ENCODE measurements around the gene NDST1. TPM values are rescaled to one million over a fixed set of nuclear protein-coding genes. Genes with fewer than 3 reads are reported as not detected.

NDST1 gene
- total and polyA plus RNA-seq, 2 donors (not counting 3 experiments of a cell fraction or from before 2014, with no cell fraction given) = 38.6 to 102 TPM

DNA sequence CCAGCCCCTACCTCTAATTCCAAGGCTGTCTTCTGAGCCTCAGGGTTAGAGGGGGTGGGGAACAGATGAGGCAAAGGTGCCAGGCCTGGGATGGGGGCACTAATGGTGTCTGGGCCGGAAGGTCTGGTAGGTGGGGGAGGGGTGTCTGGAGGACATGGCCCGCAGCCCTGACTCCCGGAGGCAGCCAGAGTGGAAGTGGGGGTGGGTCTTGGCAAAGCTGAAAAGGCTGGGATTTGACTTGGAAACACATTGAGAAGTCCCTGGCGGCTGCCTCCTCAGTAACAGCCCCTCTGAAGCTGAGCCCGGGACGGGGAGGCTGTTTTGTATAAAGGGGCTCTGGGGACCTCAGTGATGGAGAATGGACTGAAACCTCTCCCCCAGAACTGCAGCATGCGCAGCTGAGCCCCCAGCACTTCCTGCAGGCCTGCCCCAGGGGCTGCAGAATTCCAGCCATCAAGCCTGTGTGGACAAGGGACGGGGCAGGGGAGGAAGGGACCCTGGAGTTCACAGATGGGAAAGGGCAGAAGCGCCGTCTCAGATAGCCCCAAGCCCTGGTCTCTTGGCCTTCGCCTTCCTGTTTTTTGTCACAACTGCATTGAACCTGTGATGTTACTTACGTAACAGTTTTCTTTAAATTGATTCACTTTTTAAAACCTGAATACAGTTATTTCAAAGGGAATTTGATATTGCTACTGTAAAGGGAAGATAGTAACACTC, 83.2 kb downstream of the NDST1 start:
- H3K9me1 ChIP-seq (replicated peaks; ENCODE audit: control insufficient read depth, extremely low read depth, insufficient read depth, low read length) = no peaks in the 10 kb centered on the region
- peak; percentile 72 for DNase-seq (ENCODE audit: low read depth, low spot score)
- no peak overlapping the region for H3K4me2 ChIP-seq (ENCODE audit: insufficient read depth, low read length)
- FAIRE-seq = no peak
- intact Hi-C loops (cut with micrococcal nuclease) (loop anchor here (1.0 to 2.0 kb wide), 2 partner anchors 30 to 50 kb away; no protein-coding TSS in a partner anchor), dilution Hi-C loops (cut with MboI; ENCODE audit: extremely low pct_ligation_motif_present, low sequenced_read_pairs) (no loop called here)
- H2AFZ ChIP-seq (ENCODE audit: low read depth, low read length) = no peak overlapping the region
- CTCF ChIA-PET = interaction anchor here (1.6 to 6.2 kb wide), 6 partner anchors 11 to 65 kb away, joined by 3 to 46 read pairs (median 8); partner anchors contain the start of gene SYNPO
- no peaks in the 10 kb centered on the region for H3K79me2 ChIP-seq (ENCODE audit: control insufficient read depth, insufficient read depth, low read length)
- no peak overlapping the region for H3K9ac ChIP-seq (replicated peaks; ENCODE audit: extremely low read depth, insufficient read depth, low read length)
- no peak overlapping the region for H3K4me3 ChIP-seq (replicated peaks in 1 of 3; ENCODE audit: insufficient read depth in 1 of 3, low read depth in 1 of 3, low read length in 3 of 3)
- H3K27me3 ChIP-seq (ENCODE audit: control insufficient read depth in 2 of 2, insufficient read depth in 2 of 2, low read length in 2 of 2) = no peaks in the 10 kb centered on the region
- POLR2A ChIA-PET = no interaction called here
- H4K20me1 ChIP-seq (replicated peaks; ENCODE audit: control insufficient read depth, extremely low read depth, insufficient read depth, low read length) = no peaks in the 10 kb centered on the region
- no peaks in the 10 kb centered on the region for H3K9me3 ChIP-seq (replicated peaks; ENCODE audit: control insufficient read depth, insufficient read depth, low read length)
- BruUV-seq (replicated peaks) = no TSS peak
- no peak overlapping the region for H3K27ac ChIP-seq (ENCODE audit: insufficient read depth, low read depth, low read length)
- H3K4me1 ChIP-seq (ENCODE audit: control insufficient read depth, extremely low read depth, insufficient read depth, low read length) = peaks cover 24% of the 10 kb centered on the region
- no peaks in the 10 kb centered on the region for H3K36me3 ChIP-seq (ENCODE audit: control insufficient read depth in 2 of 2, extremely low read depth in 1 of 2, insufficient read depth in 2 of 2, low read length in 2 of 2)
- TF ChIP-seq JUN (IDR thresholded peaks at IDR 0.05; ENCODE audit: borderline replicate concordance, insufficient read depth, insufficient read length, low read depth) (no peak), POLR2A (IDR thresholded peaks at IDR 0.05; ENCODE audit: low read depth, low read length) (no peak), MYC (IDR thresholded peaks at IDR 0.05; ENCODE audit: low read depth, low read length) (no peak), EZH2 (IDR thresholded peaks at IDR 0.05; ENCODE audit: borderline replicate concordance, low read depth, low read length, severe bottlenecking) (no peak), GATA2 (IDR thresholded peaks at IDR 0.05; ENCODE audit: insufficient read depth, insufficient read length, low read depth, low read length) (no peak), FOS (IDR thresholded peaks at IDR 0.05; ENCODE audit: borderline replicate concordance, insufficient read depth, low read length) (no peak)
- TF ChIP-seq, protein P1, sequence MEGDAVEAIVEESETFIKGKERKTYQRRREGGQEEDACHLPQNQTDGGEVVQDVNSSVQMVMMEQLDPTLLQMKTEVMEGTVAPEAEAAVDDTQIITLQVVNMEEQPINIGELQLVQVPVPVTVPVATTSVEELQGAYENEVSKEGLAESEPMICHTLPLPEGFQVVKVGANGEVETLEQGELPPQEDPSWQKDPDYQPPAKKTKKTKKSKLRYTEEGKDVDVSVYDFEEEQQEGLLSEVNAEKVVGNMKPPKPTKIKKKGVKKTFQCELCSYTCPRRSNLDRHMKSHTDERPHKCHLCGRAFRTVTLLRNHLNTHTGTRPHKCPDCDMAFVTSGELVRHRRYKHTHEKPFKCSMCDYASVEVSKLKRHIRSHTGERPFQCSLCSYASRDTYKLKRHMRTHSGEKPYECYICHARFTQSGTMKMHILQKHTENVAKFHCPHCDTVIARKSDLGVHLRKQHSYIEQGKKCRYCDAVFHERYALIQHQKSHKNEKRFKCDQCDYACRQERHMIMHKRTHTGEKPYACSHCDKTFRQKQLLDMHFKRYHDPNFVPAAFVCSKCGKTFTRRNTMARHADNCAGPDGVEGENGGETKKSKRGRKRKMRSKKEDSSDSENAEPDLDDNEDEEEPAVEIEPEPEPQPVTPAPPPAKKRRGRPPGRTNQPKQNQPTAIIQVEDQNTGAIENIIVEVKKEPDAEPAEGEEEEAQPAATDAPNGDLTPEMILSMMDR (IDR thresholded peaks at IDR 0.05; ENCODE audit: extremely low read depth in 1 of 2, insufficient read depth in 1 of 2, low read depth in 1 of 2, low read length in 2 of 2) = no peak
- TF ChIP-seq, protein P2, sequence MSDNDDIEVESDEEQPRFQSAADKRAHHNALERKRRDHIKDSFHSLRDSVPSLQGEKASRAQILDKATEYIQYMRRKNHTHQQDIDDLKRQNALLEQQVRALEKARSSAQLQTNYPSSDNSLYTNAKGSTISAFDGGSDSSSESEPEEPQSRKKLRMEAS (IDR thresholded peaks at IDR 0.05; ENCODE audit: insufficient read depth, insufficient read length) = no peak

All from endothelial cell of umbilical vein (primary cell).